Stimulated activated CD8-positive, alpha-beta memory T cell treated with anti-CD3 and anti-CD28 coated beads, Interleukin-4, amount 100 ng/mL, for 24 hours (primary cell): ENCODE data around the gene CLEC16A.

Experiments
- DNase-seq: peaks from one replicate; pipeline ENCODE4 v3.0.0-alpha.2; 2020; ENCODE audit warnings: low read depth

The CLEC16A gene

DNA sequence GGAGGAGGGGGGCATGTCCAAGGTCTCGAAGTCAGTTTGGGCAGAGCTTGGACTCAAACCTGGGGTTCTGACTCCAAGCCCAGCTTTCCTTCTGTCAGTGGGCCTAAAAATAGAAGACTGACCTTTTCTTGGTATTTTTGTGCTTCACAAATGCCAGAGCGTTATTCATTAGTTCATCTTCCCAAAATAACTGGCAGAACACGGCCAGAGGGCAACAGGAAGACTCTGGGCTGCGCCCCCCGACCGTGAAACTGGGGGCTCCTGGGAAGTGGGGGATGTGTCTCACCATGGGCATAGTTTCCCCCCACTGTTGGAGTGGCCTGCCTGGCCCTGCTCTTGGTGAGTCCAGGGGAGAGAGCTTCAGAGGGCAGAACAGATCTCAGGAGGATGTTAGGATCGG is 217.6 kb downstream of the CLEC16A start:
- DNase-seq, result no peak

- DNase-seq, result no peak
These were observed 218.4 kb downstream of the CLEC16A start for GRCh38 chr16:11162586-11163268.

- DNase-seq, result no peak
These were observed 219.4 kb downstream of the CLEC16A start for GRCh38 chr16:11163761-11164261.

DNA sequence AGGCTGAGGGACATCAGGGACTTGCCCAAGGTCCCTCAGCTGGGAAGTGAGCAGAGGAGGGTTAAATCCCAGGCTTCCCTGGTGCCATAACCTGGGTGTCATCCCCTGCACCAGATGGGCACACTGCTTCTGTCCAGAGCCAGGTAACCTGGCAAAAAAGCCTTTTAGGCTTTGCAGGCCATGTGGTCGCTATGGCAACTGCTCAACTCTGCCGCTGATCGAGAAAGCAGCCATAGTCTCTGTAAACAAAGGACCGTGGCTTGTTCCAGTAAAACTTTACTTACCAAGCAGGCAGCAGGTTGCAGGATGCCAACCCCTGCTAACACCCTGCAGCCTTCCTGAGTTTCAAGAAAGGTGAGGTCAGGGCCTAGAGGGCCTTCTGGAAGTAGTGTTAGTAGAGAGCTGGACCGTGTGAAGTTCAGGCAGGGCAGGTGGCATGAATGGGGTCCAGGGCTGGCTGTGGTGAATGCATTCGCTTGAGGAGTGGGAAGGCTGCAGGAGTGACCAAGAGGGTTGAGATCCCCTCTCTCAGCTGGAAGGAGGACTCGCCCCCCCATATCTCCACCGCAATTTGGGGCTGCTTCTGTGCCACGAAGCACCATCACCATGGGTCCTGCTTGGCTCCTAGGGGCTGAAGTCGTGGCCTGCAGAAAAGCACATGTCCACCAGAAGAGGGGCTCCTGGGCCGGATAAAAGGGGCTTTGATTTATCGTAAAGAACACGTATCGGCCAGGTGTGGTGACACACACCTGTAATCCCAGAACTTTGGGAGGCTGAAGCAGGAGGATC is 220.3 kb downstream of the CLEC16A start:
- DNase-seq, result no peak

DNA sequence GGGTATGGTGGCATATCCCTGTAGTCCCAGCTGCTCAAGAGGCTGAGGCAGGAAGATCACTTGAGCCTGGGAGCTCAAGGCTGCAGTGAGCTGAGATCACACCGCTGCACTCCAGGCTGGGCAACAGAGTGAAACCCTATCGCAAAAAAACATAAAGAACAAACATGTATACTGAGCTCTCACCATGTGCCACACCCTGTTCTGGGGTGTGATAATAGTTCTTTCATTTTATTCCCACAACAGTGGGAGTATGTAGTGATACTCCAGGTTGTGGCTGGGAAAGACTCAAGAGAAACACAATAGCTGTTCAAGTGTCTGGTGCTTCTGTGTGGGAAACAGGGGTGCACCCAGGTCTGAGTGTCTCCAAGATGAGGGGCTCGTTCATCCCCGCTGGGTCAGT is 221.0 kb downstream of the CLEC16A start:
- DNase-seq, result no peak

GRCh38 chr16:11165894-11166665 is 221.7 kb downstream of the CLEC16A start:
- no peak for DNase-seq

- DNase-seq, result no peak
These were observed 223.2 kb downstream of the CLEC16A start for GRCh38 chr16:11167581-11167980.

DNA sequence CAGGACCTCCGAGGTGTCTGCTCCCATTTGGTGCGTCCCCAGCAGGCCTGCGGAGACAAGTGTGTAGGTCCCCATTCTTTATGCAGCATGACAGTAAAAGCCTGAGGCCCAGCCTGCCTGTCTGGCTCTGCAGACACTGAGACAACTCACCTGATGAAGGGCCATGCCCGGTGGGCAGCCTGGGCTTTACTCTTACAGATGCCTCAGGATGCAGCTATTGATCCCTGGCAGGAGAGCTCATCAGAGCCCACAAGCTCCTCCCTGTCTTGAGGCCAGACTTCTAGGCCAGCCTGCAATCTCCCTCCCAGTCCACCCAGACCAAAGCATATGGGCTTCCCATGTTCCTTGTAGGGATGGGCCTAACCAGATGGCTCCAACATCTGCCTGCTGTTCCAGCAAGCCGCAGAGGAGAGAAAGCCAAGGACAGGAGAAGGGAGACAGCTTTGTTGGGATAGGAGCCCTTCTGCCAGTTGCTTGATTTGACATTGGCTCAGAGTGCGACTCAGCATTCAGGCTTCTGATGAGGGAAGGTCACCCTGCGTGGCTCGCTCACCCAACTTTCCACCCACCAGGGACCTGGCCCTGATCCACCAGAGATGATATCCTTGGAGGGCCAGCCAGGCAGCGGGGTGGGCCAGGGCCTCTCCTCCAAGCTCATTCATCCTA is 224.2 kb downstream of the CLEC16A start:
- no peak for DNase-seq

GRCh38 chr16:11169641-11170040 is 225.3 kb downstream of the CLEC16A start:
- no peak for DNase-seq

DNA sequence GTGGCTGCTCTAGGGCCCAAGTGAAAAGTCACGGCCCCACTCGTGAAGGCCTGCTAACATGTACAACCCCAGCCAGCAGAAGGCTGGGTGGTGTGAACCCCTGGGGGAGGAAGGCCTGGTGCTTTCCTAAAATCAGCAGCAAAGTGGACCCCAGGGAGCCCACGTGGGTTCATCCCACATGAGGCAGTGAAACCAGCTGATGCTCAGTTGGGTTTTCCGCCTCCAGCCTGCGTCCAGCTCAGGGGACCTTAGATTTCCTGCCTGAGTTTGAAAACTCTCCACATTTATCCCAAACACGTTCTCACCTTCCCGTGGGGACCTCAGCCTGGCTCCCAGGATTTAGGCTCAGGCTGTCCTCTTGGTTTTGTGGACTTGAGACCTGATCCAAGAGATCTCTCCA is 225.8 kb downstream of the CLEC16A start:
- DNase-seq, result no peak

GRCh38 chr16:11170696-11171447 is 226.5 kb downstream of the CLEC16A start:
- no peak for DNase-seq

GRCh38 chr16:11171448-11171709 is 227.0 kb downstream of the CLEC16A start:
- no peak for DNase-seq

DNA sequence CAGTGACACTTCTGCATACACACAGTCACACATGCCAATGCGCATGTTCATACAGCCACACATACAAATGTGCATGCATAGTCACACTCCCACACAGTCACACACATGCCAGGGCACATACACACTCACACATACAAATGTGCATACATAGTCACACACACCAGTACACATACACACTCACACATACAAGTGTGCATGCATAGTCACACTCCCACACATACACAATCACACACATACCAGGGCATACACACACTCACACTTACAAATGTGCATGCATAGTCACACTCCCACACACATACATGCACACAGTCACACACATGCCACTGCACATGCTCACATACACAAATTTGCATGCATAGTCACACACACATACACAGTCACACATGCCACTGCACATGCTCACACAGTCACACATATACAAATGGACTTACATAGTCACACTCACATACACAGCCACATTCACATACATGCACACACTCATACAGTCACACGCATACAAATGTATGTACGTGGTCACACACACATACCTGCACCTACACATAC is 227.5 kb downstream of the CLEC16A start:
- DNase-seq, result no peak

GRCh38 chr16:11173426-11173825 is 229.1 kb downstream of the CLEC16A start:
- DNase-seq, result no peak

GRCh38 chr16:11174141-11174540 is 229.8 kb downstream of the CLEC16A start:
- DNase-seq, result no peak

DNA sequence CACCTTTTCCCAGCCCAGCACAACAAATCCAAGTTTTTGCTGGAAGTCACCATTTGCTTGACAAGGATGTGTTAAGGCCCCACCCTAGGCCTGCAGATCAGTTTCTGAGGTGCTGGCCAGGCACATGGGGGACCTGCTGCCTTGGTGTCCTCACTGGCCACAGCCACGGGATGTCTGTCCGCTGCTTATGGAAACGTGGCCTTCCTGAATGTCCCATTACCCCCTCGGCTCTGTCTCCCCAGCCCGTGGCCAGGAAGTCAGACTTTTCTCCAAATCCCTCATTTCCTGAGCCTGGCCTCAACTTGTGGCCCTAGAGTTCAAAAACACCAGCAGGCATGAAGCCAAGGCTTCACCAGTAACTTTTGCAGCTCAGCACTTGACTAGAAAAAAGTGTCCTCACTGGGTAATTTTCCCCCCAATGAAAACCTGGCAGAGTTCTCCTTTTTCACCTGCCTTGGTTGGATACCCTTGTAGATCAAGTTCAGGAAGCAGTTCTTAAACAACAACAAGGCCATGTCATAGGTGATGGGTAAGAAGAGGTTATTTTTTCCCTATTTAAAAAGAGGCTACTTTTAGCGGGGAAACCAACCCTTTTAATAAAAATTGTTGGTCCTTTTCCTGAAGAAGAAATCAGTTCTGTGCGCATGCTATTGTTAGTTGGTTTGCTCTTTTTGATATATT is 230.9 kb downstream of the CLEC16A start:
- DNase-seq, result no peak

DNA sequence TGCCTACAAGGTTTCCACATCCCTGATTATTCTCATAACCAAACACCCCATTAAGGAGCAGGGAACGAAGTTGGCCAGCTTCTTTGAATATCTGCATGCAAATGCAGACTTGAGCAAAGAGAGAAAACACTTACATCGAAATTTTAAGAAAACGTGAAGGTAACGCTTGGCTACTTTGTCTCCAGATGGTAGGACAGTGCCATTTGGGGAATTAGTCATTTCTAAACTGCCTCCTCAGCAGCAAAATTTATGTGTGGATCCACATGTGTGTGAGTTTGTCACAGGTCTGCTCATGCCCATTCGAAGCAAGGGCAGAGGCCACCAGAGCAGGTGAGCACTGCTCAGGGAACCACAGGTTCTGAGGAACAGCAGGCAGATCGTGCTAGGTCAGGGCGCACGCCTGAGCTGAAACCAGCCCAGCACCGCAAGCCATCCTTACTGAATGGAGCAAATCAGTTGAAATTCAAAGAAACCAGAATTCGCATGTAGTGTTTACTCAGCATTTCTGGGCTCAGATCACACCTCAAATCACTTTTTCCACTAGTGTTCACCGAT is 231.5 kb downstream of the CLEC16A start:
- peak; percentile 28 for DNase-seq

DNA sequence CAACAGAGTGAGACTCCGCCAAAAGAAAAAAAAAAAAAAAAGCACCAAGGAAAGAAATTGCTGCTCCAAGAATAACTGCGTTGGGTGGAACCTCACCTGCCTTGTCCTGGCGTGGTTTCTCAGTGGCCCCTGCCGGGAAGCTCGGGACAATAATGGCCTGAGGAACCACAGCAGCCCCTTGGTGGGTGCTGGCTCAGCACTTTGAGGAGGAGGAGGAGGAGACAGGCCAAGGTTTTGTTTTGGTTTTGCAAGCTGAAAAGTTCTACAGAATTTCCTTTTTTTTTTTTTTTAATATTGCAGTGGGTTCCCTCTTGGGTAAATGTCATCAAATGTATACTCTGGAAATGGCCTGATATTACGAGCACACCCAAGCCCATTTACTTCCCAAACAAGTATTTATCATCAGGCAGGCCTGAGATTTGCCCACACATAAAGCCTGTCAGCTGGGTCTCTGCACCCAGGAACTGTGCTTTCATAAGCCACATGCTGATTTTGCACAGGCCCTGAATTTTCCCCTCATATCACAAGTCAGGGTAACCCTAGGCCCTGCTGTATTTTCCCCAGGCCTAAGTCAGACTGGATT is 233.3 kb downstream of the CLEC16A start:
- DNase-seq, result no peak

- no peak for DNase-seq
These were observed 234.1 kb downstream of the CLEC16A start for GRCh38 chr16:11178424-11178823.

- DNase-seq, result no peak
These were observed 235.2 kb downstream of the CLEC16A start for GRCh38 chr16:11179574-11179973.
